T-helper 2 cell treated with Interferon-gamma antibody and Interleukin-4, amounts not matched to agents 5 μg/mL and 100 μg/mL, for 36 hours (primary cell): ENCODE data around the gene ZMIZ1.

ENCODE experiments used
- DNase-seq: peaks from one replicate; pipeline ENCODE4 v3.0.0; 2021; ENCODE audit warnings: low spot score
- H3K27ac Mint-ChIP-seq: one replicate; pipeline ENCODE4 v1.8.0; 2021; ENCODE audit warnings: mild to moderate bottlenecking, mixed read lengths
- H3K27me3 Mint-ChIP-seq: one replicate; pipeline ENCODE4 v1.8.0; 2021; ENCODE audit warnings: low read depth, mixed read lengths
- H3K36me3 Mint-ChIP-seq: one replicate; pipeline ENCODE4 v1.8.0; 2021; ENCODE audit warnings: low read depth, mixed read lengths
- H3K4me1 Mint-ChIP-seq: one replicate; pipeline ENCODE4 v1.8.0; 2021; ENCODE audit warnings: low read depth, mixed read lengths
- H3K4me3 Mint-ChIP-seq: one replicate; pipeline ENCODE4 v1.8.0; 2022; ENCODE audit warnings: mild to moderate bottlenecking, moderate library complexity, mixed read lengths
- H3K9me3 Mint-ChIP-seq: one replicate; pipeline ENCODE4 v1.8.0; 2021; ENCODE audit warnings: mixed read lengths

ZMIZ1 gene

DNA sequence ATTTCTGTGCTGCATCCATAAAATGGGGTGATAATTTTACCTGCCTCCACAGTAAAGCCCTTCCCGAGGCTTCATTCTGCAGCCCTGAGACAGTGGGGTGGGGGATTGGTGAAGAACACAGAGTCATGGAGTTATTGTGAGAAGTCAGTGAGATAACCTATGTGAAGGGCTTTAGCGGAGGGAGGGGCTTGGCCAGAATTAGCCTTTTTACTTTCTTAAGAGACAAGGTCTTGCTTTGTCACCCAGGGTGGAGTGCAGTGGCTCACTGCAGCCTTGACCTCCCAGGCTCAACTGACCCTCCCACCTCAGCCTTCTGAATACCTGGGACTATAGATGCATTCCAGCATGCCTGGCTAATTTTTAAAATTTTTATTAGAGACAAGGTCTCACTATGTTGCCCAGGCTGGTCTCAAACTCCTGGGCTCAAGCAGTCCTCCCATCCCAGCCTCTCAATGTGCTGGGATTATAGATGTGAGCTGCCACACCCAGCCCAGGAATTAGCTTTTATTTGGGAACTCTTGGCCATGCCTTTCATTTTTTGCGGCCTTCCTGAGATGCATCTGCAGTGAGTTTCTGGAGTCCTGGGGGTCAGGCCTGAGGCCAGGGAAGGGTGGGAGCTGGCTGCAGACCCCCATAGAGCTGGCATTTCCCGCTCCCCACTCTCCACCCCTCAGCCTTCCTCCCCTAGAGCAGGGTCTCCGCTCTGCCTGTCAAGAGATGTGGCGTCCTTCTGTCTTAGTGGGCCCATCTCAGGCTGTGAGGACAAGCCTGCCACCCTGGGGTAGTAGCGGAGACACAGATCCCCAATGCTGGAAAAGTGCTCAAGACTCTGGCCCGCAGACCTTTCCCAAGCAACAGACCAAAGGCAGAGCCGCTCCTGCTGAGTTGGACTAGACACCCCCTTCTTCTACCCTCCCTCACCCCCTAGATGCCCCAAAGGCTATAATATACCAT lies 77.0 kb downstream of the ZMIZ1 start:
- peaks cover 45% of the 10 kb centered on the region for H3K4me1 Mint-ChIP-seq
- H3K36me3 Mint-ChIP-seq, result peaks cover 16% of the 10 kb centered on the region
- peak overlapping the region; percentile 26 for H3K27ac Mint-ChIP-seq
- peak overlapping the region; percentile 42 for H3K4me3 Mint-ChIP-seq
- DNase-seq, result no peak
- H3K9me3 Mint-ChIP-seq, result no peaks in the 10 kb centered on the region
- no peaks in the 10 kb centered on the region for H3K27me3 Mint-ChIP-seq

DNA sequence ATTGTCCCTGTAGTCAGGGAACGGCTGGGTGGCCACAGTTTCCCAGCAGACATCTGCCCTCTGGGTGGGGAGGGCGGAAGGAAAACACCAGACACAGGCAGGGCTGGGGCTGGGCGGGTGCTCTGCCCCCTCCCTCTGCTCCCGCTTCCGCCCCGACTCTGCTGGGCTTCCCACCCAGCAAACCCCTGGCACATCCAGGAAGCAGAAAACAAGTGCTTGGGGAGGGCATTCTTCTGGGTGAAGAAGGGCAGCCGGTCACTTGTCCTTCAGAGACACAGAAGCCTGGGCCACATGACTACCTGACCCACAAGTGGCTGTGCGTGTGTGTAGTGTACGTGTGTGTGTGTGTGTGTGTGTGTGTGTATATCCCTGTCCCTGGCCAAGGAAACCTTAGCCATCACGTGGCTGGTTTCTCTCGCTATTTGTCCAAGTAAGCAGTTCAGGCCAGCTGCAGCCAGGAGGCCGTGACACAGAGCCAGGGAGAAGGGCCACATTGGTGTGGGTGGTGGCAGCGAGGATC lies 77.9 kb downstream of the ZMIZ1 start:
- Mint-ChIP-seq H3K4me3 (peak overlapping the region; percentile 42), H3K27me3 (no peaks in the 10 kb centered on the region), H3K27ac (peak overlapping the region; percentile 62), H3K4me1 (peaks cover 43% of the 10 kb centered on the region), H3K9me3 (no peaks in the 10 kb centered on the region), H3K36me3 (peaks cover 15% of the 10 kb centered on the region)
- no peak for DNase-seq

DNA sequence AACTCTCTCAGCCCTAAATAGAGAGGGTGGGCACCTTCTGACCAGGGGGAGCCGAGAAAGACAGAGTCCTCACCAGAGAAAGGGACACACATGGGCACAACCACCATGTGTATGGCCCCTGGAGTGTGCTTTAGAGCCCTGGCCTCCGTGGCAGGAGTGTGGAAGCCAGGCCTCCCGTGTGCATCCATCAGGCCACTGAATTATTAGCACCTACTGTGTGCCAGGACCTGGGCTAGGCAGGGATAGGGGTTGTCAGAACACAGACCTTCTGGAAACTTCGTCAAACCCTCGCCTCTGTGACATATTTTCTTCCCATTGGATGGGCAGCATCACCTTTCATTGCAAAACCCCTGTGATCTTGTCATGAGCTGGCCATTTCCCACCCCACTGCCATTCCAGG lies 78.5 kb downstream of the ZMIZ1 start:
- Mint-ChIP-seq H3K4me3 (no peak overlapping the region), H3K36me3 (peaks cover 9% of the 10 kb centered on the region), H3K4me1 (peaks cover 42% of the 10 kb centered on the region), H3K9me3 (no peaks in the 10 kb centered on the region), H3K27me3 (no peaks in the 10 kb centered on the region), H3K27ac (peak overlapping the region; percentile 52)
- no peak for DNase-seq

DNA sequence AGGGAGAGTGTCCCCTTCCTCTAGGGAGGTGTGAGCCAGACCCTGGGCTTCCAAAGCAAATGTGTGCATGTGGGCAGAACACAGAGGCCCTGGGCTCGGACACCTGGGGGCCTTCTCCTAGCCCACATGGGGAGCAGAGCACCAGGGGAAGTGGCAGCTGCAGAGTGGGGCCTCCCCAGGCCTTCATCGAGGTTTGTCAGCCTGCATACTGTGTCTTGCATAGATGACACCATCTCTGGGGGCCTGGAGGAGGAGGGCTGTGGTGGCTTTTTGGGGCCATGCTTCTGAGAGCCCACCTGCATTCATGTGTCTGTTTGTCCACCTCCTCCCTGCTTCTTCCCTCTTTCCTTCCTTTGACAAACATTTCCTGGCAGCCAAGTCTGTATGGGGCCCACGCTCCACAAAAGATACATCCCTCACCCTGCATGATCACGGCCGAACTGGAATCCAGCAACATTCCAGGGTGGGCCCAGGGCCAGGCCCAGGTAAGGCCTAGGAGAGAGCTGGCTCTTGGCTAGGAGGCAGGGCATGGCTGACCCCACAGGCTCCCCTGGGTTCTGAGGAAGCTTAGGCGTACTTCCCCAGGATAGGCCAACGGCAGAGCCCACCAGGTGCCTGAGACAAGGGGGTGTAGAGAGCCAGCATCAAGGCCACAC lies 79.2 kb downstream of the ZMIZ1 start:
- H3K4me1 Mint-ChIP-seq, result peaks cover 42% of the 10 kb centered on the region
- no peak overlapping the region for H3K4me3 Mint-ChIP-seq
- H3K27ac Mint-ChIP-seq, result peak overlapping the region; percentile 52
- no peak for DNase-seq
- no peaks in the 10 kb centered on the region for H3K27me3 Mint-ChIP-seq
- H3K9me3 Mint-ChIP-seq, result no peaks in the 10 kb centered on the region
- peaks cover 6% of the 10 kb centered on the region for H3K36me3 Mint-ChIP-seq

GRCh38 chr10:79148452-79149344 lies 79.9 kb downstream of the ZMIZ1 start:
- H3K4me1 Mint-ChIP-seq, result peaks cover 42% of the 10 kb centered on the region
- DNase-seq, result no peak

GRCh38 chr10:79149345-79149661 lies 80.5 kb downstream of the ZMIZ1 start:
- Mint-ChIP-seq H3K4me1 (peaks cover 42% of the 10 kb centered on the region), H3K27me3 (no peaks in the 10 kb centered on the region), H3K9me3 (no peaks in the 10 kb centered on the region), H3K27ac (peak overlapping the region; percentile 87), H3K4me3 (no peak overlapping the region), H3K36me3 (peaks cover 3% of the 10 kb centered on the region)
- no peak for DNase-seq

More at GRCh38 chr10:79148452-79149344, 79.9 kb downstream of the ZMIZ1 start:
- Mint-ChIP-seq H3K27ac (peak overlapping the region; percentile 75), H3K4me3 (peak overlapping the region; percentile 5), H3K27me3 (no peaks in the 10 kb centered on the region), H3K36me3 (peaks cover 3% of the 10 kb centered on the region), H3K9me3 (no peaks in the 10 kb centered on the region)

GRCh38 chr10:79149662-79150443 lies 81.1 kb downstream of the ZMIZ1 start:
- H3K27me3 Mint-ChIP-seq, result no peaks in the 10 kb centered on the region
- peak; percentile 30 for DNase-seq
- H3K27ac Mint-ChIP-seq, result peak overlapping the region; percentile 87
- H3K36me3 Mint-ChIP-seq, result peaks cover under 1% of the 10 kb centered on the region
- H3K4me1 Mint-ChIP-seq, result peaks cover 39% of the 10 kb centered on the region
- no peaks in the 10 kb centered on the region for H3K9me3 Mint-ChIP-seq
- peak overlapping the region; percentile 65 for H3K4me3 Mint-ChIP-seq

DNA sequence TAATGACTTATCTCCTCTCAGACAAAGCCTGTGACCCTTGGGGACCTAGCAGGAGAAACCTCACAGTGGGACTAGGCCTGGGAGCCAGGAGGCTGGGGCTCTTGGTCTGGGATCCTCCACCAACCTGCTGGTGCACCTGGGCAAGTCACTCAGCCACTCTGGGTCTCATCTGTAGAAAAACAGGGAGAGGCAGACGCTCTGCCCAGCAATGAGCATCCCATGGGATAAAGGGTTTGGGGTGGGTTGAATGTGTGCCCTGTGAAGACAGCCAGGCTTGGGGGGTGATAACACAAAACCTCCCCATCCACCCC lies 81.6 kb downstream of the ZMIZ1 start:
- Mint-ChIP-seq H3K4me1 (peaks cover 33% of the 10 kb centered on the region), H3K9me3 (no peaks in the 10 kb centered on the region), H3K36me3 (no peaks in the 10 kb centered on the region), H3K27ac (peak overlapping the region; percentile 77), H3K4me3 (peak overlapping the region; percentile 60), H3K27me3 (no peaks in the 10 kb centered on the region)
- no peak for DNase-seq

DNA sequence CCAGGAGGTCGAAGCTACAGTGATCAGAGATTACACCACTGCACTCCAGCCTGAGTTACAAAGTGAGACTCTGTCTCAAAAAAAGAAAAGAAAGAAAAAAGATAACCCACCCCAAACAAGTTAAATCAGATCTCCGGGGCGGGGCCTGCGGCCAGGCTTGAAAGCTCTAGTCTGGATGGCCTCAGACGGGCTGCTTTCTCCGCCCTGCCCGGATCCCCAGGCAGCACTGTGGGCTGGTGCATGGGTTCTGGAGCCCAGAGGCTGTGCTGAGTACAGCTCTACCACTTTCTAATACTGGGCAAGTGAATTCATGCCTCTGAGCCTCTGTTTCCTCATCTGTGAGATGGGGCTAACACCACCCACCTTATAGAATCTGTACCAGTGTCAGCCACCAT lies 83.7 kb downstream of the ZMIZ1 start:
- H3K27ac Mint-ChIP-seq, result no peak overlapping the region
- no peaks in the 10 kb centered on the region for H3K9me3 Mint-ChIP-seq
- H3K4me1 Mint-ChIP-seq, result peaks cover 19% of the 10 kb centered on the region
- no peaks in the 10 kb centered on the region for H3K36me3 Mint-ChIP-seq
- DNase-seq, result no peak
- H3K4me3 Mint-ChIP-seq, result no peak overlapping the region
- no peaks in the 10 kb centered on the region for H3K27me3 Mint-ChIP-seq

DNA sequence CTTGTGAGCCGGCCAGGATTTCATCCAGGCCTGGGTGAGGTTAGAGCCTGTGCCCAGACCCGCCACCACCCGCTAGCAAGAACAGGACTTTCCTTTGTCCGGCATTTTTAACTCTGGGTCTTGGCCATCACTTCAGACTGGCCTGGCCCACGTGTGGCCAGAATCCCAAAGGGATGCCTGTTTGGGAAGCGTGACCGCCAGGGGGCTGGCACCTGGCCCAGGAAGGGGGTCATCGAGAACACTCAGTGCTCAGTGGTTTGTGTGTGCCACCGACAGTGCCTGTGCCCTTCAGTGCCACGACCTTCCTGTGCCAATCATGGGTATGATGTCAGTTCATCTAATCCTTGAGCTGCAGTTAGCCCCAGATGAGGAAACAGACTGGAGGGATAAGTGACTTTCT lies 85.0 kb downstream of the ZMIZ1 start:
- no peak overlapping the region for H3K27ac Mint-ChIP-seq
- H3K27me3 Mint-ChIP-seq, result no peaks in the 10 kb centered on the region
- no peaks in the 10 kb centered on the region for H3K9me3 Mint-ChIP-seq
- H3K4me3 Mint-ChIP-seq, result no peak overlapping the region
- DNase-seq, result no peak
- peaks cover 11% of the 10 kb centered on the region for H3K4me1 Mint-ChIP-seq
- H3K36me3 Mint-ChIP-seq, result no peaks in the 10 kb centered on the region

DNA sequence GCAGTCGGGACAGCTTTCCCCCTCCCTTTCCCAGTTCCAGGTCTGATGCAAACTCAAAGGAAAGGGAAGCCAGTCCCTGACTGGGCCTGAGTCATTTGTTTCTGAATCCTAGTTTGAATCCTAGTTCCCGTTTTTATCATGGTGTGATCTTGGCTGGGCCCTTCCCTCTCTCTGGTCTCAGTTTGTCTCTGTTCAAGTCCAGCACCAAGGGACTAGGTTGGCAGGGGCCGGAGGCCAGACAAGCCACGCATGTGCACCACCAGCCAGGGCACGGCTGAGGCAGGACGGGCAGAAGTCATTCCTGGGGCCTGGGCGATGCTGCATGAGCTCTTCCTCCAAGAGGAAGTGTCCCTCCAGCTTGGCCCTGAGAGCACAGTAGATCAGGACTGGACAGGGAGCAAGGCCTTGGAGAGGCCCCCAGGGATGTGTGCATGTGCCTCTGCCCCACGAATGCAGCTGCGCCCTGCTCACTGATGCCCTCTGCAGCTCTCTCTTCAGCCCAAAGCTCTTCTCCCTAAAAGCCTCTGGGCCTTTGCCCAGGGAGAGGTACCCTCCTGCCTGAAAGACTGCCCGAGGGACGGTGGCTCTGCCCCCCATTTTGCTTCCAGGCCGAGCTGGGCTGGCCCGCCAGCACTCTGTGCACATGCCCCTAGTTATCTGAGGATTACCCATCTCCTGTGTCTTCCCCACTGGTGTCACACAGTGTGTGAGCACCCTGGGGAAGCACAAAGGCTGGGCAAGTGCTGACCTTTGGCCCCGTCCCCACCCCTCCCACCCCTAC lies 86.7 kb downstream of the ZMIZ1 start:
- Mint-ChIP-seq H3K4me3 (no peak overlapping the region), H3K36me3 (no peaks in the 10 kb centered on the region), H3K4me1 (no peaks in the 10 kb centered on the region), H3K27me3 (no peaks in the 10 kb centered on the region), H3K27ac (no peak overlapping the region), H3K9me3 (no peaks in the 10 kb centered on the region)
- no peak for DNase-seq

- no peaks in the 10 kb centered on the region for H3K36me3 Mint-ChIP-seq
- no peaks in the 10 kb centered on the region for H3K9me3 Mint-ChIP-seq
- H3K4me3 Mint-ChIP-seq, result no peak overlapping the region
- no peak overlapping the region for H3K27ac Mint-ChIP-seq
- H3K4me1 Mint-ChIP-seq, result no peaks in the 10 kb centered on the region
- no peaks in the 10 kb centered on the region for H3K27me3 Mint-ChIP-seq
- no peak for DNase-seq
Observed at GRCh38 chr10:79156334-79157274, 87.8 kb downstream of the ZMIZ1 start.
